Neuron (in vitro differentiated cells): ENCODE results near the gene KIAA0930.

Experiments used
- H2AFZ ChIP-seq: one replicate; pipeline ENCODE4 v1.6.1; 2013; ENCODE audit warnings: low read depth, mild to moderate bottlenecking, inconsistent platforms, low read length, moderate library complexity
- H3K27me3 ChIP-seq: one replicate; pipeline ENCODE4 v1.6.1; 2013; ENCODE audit warnings: low read length; ENCODE audit not compliant: insufficient read depth
- H3K36me3 ChIP-seq: one replicate; pipeline ENCODE4 v1.6.1; 2013; ENCODE audit warnings: low read length; ENCODE audit not compliant: insufficient read depth
- H3K4me1 ChIP-seq: one replicate; pipeline ENCODE4 v1.6.1; 2013; ENCODE audit warnings: low read length; ENCODE audit not compliant: insufficient read depth
- H3K4me3 ChIP-seq: 2 replicates; pipeline ENCODE4 v1.5.1; 2013; ENCODE audit warnings: mild to moderate bottlenecking, low read length, moderate library complexity
- H3K9me3 ChIP-seq: one replicate; pipeline ENCODE4 v1.6.1; 2013; ENCODE audit warnings: low read length

The KIAA0930 gene

DNA sequence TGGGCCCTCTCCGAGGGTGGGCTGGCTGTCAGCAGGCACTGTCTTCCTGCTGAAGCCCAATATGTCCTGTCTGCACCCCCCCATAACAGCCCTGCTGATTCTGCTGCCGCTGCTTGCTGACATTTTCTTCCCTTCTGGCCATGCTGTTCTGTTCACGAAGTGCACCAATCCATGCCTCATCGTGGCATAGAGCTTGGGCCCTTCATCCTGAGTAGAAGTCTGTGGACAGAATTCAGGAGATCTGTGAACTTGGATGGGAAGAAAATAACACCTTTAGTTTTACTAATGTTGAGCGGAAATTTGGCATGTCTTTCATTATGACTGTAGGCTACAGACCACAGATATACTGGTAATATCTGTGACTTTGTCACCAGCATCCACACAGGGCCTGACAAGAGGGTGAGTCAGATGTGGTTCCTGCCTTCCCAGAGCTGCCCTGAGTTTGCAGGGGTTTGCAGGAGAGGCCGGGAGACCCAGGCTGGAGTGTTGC, 14.1 kb upstream of the KIAA0930 start:
- no peak overlapping the region for H3K4me3 ChIP-seq
- peaks cover 12% of the 10 kb centered on the region for H3K4me1 ChIP-seq
- no peaks in the 10 kb centered on the region for H3K36me3 ChIP-seq
- H2AFZ ChIP-seq: no peak overlapping the region
- H3K9me3 ChIP-seq: peaks cover 4% of the 10 kb centered on the region
- H3K27me3 ChIP-seq: peaks cover 2% of the 10 kb centered on the region

DNA sequence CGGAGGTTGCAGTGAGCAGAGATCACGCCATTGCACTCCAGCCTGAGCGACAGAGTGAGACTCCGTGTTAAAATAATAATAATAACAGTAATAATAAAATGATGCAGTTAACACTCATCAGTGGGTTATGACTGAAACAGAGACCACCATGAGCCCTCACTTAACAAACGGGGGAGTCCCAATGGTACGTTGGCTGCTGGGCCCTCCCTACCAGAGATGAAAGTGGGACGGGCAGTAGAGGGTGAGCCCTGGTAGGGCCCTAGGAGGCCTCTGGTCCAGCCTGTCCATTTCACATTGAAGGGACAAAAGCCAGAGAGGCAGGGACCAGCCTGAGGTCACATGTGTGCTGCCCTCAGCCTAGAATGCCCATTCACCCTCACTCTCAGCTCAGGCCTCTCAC, 13.7 kb upstream of the KIAA0930 start:
- no peak overlapping the region for H2AFZ ChIP-seq
- H3K4me3 ChIP-seq: no peak overlapping the region
- H3K27me3 ChIP-seq: no peaks in the 10 kb centered on the region
- H3K4me1 ChIP-seq: peaks cover 12% of the 10 kb centered on the region
- H3K9me3 ChIP-seq: peaks cover 4% of the 10 kb centered on the region
- no peaks in the 10 kb centered on the region for H3K36me3 ChIP-seq

DNA sequence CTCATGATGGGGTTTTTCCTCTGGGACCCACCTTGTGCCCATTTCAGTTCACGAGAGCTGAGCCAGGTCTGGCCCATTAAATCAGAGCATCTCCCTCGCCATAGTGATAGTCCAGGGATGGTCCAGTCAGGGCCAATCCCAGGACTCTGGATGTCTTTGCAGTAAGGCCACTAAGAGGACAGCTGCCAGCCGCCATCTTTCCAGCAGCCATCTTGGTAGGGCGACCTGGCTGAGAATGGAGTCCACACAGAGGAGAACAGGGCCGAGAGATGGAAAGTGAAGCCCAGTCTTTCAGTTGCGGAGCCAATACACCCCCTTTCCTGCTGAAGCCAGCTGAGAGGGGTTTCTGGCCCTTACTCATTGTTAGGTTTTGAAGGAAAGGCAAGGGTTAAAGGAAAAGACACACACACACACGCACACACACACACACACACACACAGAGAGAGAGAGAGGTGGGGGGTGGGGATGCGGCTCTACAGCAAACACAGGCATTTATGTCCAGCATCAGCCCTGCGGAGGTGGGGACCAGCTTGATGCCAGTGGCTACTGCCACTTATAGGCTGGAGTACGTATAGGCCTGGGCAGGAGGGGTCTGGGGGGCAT, 12.4 kb upstream of the KIAA0930 start:
- no peak overlapping the region for H3K4me3 ChIP-seq
- H2AFZ ChIP-seq: no peak overlapping the region
- H3K27me3 ChIP-seq: no peaks in the 10 kb centered on the region
- H3K4me1 ChIP-seq: peaks cover 12% of the 10 kb centered on the region
- peaks cover 4% of the 10 kb centered on the region for H3K9me3 ChIP-seq
- H3K36me3 ChIP-seq: no peaks in the 10 kb centered on the region

DNA sequence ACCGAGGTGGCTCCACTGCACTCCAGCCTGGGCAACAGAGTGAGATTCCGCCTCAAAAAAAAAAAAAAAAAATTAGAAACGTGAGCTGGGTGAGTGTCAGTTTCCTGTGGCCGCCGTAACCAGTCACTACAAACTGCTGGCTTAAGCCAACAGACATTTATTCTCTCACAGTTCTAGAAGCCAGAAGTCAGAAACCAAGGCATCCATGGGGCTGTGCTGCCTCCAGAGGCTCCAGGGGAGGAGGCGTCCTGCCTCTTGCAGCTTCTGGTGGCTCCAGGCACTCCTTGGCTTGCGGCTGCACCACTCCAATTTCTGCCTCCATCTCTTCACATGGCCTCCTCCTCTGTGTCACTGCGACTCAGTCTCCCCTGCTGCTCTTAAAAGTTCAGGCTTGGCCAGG, 11.1 kb upstream of the KIAA0930 start:
- H3K36me3 ChIP-seq: no peaks in the 10 kb centered on the region
- no peaks in the 10 kb centered on the region for H3K9me3 ChIP-seq
- no peak overlapping the region for H2AFZ ChIP-seq
- no peak overlapping the region for H3K4me3 ChIP-seq
- H3K4me1 ChIP-seq: peaks cover 12% of the 10 kb centered on the region
- H3K27me3 ChIP-seq: no peaks in the 10 kb centered on the region

DNA sequence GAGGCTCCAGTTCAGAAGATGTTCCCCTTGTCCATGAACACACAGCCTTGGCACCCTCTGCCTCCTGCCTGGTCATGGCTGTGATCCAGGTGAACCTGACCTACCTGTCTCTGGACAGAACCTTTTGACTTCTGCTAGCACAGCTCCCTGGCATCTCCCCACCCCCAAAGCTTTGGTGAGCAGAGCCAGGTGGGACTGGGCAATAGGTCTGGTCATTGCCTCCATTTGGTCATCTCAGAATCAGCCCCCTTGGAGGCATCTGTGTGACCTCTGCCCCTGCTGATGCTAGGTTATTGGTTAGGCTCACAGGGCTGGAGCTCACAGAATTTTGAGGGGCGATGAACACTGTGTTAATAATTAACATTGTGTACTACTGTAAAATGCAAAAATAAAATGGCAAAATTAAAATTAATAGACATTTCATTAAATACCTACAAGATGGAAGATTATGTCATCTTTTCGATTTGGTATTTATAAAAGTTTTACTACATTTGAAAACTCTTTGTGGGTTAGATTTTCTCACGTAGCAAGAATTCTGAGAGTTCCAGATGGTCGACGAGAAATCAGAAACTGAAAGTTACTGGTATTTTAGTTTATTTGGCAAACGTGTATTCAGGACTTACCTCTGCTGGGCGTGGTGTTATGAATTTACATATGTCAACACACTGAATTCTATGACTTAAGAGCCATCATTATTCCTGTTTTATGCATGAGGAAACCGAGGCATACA, 8.3 kb upstream of the KIAA0930 start:
- H3K9me3 ChIP-seq: no peaks in the 10 kb centered on the region
- H3K36me3 ChIP-seq: no peaks in the 10 kb centered on the region
- H3K4me1 ChIP-seq: no peaks in the 10 kb centered on the region
- H3K27me3 ChIP-seq: no peaks in the 10 kb centered on the region
- H3K4me3 ChIP-seq: no peak overlapping the region
- H2AFZ ChIP-seq: no peak overlapping the region

DNA sequence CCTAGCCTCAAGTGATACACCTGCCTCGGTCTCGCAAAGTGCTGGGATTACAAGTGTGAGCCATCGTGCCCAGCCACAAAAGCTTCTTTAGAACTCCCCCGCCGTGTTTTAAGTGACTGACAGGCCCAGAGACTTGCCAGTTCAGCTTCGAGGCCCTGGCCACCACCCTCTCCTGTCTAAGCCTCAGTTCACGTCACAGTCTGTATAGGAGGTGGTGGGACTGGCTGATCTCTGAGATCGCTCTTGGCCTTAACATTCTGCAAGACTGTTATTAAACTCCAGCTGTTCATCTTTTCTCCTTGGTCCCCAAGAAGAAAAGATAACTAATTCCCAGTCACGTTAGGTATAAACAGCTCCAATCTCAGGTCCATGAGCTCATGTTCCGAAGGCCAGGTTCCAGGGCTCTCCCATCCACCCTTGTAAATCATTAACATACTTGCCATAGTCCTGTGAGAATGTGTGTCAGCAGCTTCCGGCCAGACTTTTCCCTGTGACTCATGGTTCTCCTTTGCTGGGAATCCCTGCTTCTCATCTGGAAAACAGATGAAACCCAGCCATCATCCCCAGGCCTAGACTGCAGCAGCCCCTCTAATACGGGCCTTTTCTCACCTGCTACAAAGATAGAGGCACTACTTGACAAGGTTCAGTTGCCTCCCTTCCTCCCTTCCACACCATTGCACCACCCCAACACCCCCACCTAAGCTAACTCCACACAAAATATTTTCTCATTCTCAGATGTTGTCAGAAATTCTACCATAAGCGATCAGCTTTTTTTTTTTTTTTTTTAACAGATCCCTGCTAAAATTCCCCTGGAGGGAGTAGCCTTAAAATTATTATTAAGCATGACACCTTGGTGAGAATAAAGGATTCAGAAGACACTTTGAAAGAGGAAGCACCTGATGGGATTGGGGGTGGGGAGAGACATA, 5.6 kb upstream of the KIAA0930 start:
- Histone ChIP-seq H3K36me3 (no peaks in the 10 kb centered on the region), H2AFZ (no peak overlapping the region), H3K9me3 (no peaks in the 10 kb centered on the region), H3K27me3 (peaks cover 3% of the 10 kb centered on the region), H3K4me1 (no peaks in the 10 kb centered on the region), H3K4me3 (no peak overlapping the region)

DNA sequence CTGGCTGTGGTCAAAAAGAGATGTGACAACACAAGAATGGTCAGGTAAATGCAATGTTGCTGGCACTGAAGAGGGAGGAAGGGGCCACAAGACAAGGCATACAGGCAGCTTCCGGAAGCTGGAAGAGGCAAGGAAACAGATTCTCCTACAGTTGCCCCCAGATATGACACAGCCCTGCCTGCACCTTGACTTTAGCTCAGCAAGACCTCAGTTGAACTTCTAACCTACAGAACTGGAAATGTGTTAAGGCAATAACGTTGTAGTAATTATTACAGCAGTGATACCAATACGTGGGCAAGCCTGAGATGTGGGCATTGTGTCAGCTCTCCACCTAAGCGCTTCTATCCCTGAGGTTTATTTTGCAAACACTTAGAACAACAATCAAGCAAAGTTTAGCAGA, 4.2 kb upstream of the KIAA0930 start:
- Histone ChIP-seq H3K4me1 (peaks cover 6% of the 10 kb centered on the region), H3K9me3 (no peaks in the 10 kb centered on the region), H3K36me3 (no peaks in the 10 kb centered on the region), H2AFZ (no peak overlapping the region), H3K4me3 (no peak overlapping the region), H3K27me3 (peaks cover 5% of the 10 kb centered on the region)

DNA sequence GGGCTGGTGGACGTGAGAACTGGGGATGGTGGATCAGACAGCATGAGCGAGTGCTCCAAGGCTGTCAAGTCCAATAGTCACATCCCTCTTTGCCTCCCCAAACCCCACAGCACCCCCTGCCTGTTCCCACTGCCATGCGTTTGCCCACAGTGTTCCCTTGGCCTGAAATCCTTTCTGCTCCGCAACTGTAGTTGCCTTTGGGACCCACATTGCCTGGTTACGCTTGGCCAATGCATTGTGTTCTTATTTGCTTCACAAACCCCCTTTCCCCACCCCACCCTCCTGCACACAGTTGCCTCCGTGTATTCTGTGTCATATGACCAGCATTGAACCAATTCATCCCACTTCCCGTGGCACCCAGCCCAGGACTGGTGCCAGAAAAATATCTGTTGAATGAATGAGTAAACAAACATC, 2.1 kb upstream of the KIAA0930 start:
- Histone ChIP-seq H3K27me3 (peaks cover 5% of the 10 kb centered on the region), H2AFZ (no peak overlapping the region), H3K9me3 (no peaks in the 10 kb centered on the region), H3K4me1 (peaks cover 15% of the 10 kb centered on the region), H3K4me3 (no peak overlapping the region), H3K36me3 (no peaks in the 10 kb centered on the region)

DNA sequence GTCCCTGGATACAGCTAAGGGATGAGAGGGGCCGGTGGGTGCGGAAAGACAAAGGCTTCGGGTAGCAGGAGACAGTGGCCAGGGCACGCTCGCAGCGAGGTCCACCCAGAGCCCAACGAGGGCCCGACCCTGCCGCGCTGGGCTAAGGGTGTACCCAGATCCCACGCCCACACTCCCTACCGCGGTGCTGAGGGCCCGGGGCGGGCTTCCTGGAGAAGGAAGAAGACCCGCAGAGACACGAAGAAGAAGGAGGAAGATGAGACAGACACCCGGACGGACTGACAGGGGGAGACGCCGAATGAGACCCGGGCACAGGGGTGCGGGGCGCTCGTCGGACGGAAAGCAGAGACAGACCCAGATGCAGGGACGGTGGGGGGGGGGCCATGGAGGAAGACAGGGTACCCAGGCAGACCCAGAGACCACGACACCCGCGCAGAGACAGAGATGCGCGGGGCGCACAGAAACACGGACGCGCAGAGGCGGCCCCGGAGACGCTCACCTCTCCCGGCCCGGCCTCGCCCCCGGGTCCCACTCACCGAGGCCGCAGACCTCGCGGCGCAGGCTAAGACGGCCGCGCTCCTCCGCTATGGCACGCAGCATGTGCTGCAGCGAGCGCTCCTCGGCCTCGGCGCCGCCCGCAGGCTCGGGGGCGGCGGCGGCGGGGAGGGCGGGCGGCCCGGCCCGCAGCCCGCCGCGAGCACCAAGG, 437 bp downstream of the KIAA0930 start:
- H2AFZ ChIP-seq: peak overlapping the region; percentile 83
- H3K36me3 ChIP-seq: no peaks in the 10 kb centered on the region
- H3K4me1 ChIP-seq: peaks cover 15% of the 10 kb centered on the region
- H3K9me3 ChIP-seq: no peaks in the 10 kb centered on the region
- peaks cover 5% of the 10 kb centered on the region for H3K27me3 ChIP-seq
- peak overlapping the region; percentile 80 for H3K4me3 ChIP-seq

DNA sequence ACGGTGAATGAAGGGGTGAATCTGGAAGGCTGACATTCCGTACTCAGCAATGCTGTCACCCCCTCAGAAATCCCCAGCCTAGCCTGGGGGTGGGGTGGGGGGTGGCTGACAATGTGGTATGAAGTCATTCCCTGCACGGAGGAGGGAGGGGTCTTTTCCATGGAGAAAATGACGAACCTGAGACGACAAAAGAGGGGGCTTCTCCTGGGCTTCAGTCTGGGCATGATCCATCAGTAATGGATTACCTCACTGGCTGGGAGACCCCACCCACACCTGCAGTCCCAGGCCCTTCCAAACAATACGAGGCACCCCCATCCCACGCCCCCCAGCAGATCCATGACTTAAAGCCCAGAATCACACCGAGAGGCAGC, 1.0 kb downstream of the KIAA0930 start:
- no peaks in the 10 kb centered on the region for H3K36me3 ChIP-seq
- H3K4me3 ChIP-seq: peak overlapping the region; percentile 80
- H3K4me1 ChIP-seq: peaks cover 15% of the 10 kb centered on the region
- peaks cover 5% of the 10 kb centered on the region for H3K27me3 ChIP-seq
- peak overlapping the region; percentile 83 for H2AFZ ChIP-seq
- H3K9me3 ChIP-seq: no peaks in the 10 kb centered on the region

DNA sequence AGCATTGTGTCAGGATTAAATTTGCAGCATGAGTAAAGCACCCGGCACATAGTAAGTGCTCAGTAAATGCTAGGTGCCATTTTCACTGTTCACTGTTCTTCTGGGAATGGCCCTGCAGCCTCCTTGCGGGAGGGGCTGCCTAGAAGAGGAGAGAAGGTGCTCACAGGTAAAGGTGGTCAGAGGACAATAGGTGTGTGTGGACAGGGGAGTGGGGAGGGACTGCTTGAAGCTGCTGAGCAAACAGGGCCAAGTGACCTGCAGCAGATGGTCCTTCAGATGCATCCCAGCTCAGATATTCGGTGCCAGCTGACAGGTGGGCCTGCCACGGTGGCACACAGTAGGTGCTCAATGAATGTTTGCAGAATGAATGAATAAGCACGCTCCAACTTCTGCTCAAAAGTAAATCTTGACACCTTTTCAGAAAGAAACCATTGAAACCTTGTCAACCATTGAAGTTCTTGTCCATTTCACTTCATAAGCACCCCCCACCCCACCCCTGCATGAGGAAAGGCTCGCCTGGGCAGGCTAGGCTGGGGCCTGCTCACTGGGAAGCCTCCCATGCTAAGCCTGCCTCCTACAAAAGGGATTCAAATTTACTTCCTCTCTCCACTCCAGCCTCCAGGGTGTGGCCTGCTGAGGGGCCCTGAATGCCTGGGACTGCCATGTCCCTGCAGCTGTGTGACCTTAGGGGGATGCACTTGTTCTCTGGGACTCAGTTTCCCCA, 1.6 kb downstream of the KIAA0930 start:
- Histone ChIP-seq H3K4me3 (peak overlapping the region; percentile 80), H3K9me3 (no peaks in the 10 kb centered on the region), H3K4me1 (peaks cover 15% of the 10 kb centered on the region), H3K27me3 (peaks cover 5% of the 10 kb centered on the region), H2AFZ (no peak overlapping the region), H3K36me3 (no peaks in the 10 kb centered on the region)
